GM12878 (cell line): ENCODE data around the gene VCL.

ENCODE experiments used
- FOXM1 ChIP-seq: IDR thresholded peaks from 2 replicates; pipeline ENCODE4 v1.6.1; 2012; ENCODE audit warnings: low read depth, mild to moderate bottlenecking, inconsistent platforms, low read length, moderate library complexity
- LARP7 ChIP-seq: fragments of 450-650 bp; IDR thresholded peaks from 2 replicates; pipeline ENCODE4 v1.6.1; 2017; ENCODE audit warnings: mild to moderate bottlenecking
- NFYA ChIP-seq: IDR thresholded peaks from 2 replicates; pipeline ENCODE4 v1.6.1; 2011; ENCODE audit warnings: low read depth, mild to moderate bottlenecking, low read length, improper control_type of control experiment, borderline replicate concordance
- POLR2A ChIP-seq: IDR thresholded peaks from 2 replicates; pipeline ENCODE4 v1.6.1; 2011; ENCODE audit warnings: low read depth, mild to moderate bottlenecking, low read length
- POLR2AphosphoS2 ChIP-seq: IDR thresholded peaks from 2 replicates; pipeline ENCODE4 v1.6.1; 2011; ENCODE audit warnings: low read depth, mild to moderate bottlenecking, low read length, improper control_type of control experiment, moderate library complexity
- POU2F2 ChIP-seq: IDR thresholded peaks from 3 replicates; pipeline ENCODE4 v1.6.1; 2011; ENCODE audit warnings: low read depth, mild to moderate bottlenecking, low read length, borderline replicate concordance
- SIX5 ChIP-seq: IDR thresholded peaks from 2 replicates; pipeline ENCODE4 v1.6.1; 2011; ENCODE audit warnings: mild to moderate bottlenecking, low read depth, low read length, moderate library complexity; ENCODE audit not compliant: severe bottlenecking
- YY1 ChIP-seq: IDR thresholded peaks from 2 replicates; pipeline ENCODE4 v1.6.1; 2011; ENCODE audit warnings: low read depth, mild to moderate bottlenecking, low read length
- ZNF384 ChIP-seq: IDR thresholded peaks from 2 replicates; pipeline ENCODE4 v1.6.1; 2012; ENCODE audit warnings: low read depth, mild to moderate bottlenecking, low read length, improper control_type of control experiment, borderline replicate concordance
- TF ChIP-seq, protein P1 (sequence below), 3 experiments: IDR thresholded peaks in 2 of 3; conservative IDR thresholded peaks in 1 of 3; 2 replicates each; pipeline ENCODE4 v1.5.1; 2011; ENCODE audit warnings: low read depth in 3 of 3, low read length in 3 of 3, mild to moderate bottlenecking in 3 of 3, control low read depth in 2 of 3, moderate library complexity in 2 of 3, inconsistent platforms in 1 of 3, mixed read lengths in 1 of 3; ENCODE audit not compliant: control insufficient read depth in 2 of 3, insufficient read depth in 1 of 3; ENCODE audit errors: extremely low read depth in 1 of 3
- TF ChIP-seq, protein P2 (sequence below): IDR thresholded peaks from 2 replicates; pipeline ENCODE4 v1.6.1; 2011; ENCODE audit warnings: low read depth, low read length, improper control_type of control experiment, borderline replicate concordance

- TF ChIP-seq, protein P1, sequence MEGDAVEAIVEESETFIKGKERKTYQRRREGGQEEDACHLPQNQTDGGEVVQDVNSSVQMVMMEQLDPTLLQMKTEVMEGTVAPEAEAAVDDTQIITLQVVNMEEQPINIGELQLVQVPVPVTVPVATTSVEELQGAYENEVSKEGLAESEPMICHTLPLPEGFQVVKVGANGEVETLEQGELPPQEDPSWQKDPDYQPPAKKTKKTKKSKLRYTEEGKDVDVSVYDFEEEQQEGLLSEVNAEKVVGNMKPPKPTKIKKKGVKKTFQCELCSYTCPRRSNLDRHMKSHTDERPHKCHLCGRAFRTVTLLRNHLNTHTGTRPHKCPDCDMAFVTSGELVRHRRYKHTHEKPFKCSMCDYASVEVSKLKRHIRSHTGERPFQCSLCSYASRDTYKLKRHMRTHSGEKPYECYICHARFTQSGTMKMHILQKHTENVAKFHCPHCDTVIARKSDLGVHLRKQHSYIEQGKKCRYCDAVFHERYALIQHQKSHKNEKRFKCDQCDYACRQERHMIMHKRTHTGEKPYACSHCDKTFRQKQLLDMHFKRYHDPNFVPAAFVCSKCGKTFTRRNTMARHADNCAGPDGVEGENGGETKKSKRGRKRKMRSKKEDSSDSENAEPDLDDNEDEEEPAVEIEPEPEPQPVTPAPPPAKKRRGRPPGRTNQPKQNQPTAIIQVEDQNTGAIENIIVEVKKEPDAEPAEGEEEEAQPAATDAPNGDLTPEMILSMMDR (IDR thresholded peaks at IDR 0.05 in 2 of 3, conservative IDR thresholded peaks at IDR 0.05 in 1 of 3; ENCODE audit: control insufficient read depth in 2 of 3, extremely low read depth in 1 of 3, insufficient read depth in 1 of 3, low read depth in 3 of 3, low read length in 3 of 3) = no peak
- TF ChIP-seq POLR2A (no peak), ZNF384 (no peak), YY1 (no peak), NFYA (no peak), FOXM1 (no peak), SIX5 (no peak), POU2F2 (no peak), LARP7 (no peak), POLR2AphosphoS2 (no peak)
- TF ChIP-seq, protein P2, sequence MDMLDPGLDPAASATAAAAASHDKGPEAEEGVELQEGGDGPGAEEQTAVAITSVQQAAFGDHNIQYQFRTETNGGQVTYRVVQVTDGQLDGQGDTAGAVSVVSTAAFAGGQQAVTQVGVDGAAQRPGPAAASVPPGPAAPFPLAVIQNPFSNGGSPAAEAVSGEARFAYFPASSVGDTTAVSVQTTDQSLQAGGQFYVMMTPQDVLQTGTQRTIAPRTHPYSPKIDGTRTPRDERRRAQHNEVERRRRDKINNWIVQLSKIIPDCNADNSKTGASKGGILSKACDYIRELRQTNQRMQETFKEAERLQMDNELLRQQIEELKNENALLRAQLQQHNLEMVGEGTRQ = no peak
Measured at GRCh38 chr10:74099836-74100235, 101.9 kb downstream of the VCL start.
